Astrocyte (in vitro differentiated cells and primary cell): ENCODE data around the gene SLC26A6. TPM values are rescaled to one million over a fixed set of nuclear protein-coding genes. Genes with fewer than 3 reads are reported as not detected.

ENCODE experiments used
- DNase-seq: peaks from one replicate; pipeline ENCODE4 v3.0.0-alpha.2; 2010; ENCODE audit warnings: low read depth
- FAIRE-seq: peaks from 2 replicates; lab custom pipeline; 2011; peaks lifted over from hg19 to GRCh38; lab: Jason Lieb, UNC
- H2AFZ ChIP-seq: 2 replicates; pipeline ENCODE4 v1.6.0; 2012; ENCODE audit warnings: low read depth, low read length, inconsistent platforms
- H3K27ac ChIP-seq: 2 replicates; pipeline ENCODE4 v1.5.1; 2011; ENCODE audit warnings: low read depth, low read length, inconsistent platforms
- H3K27me3 ChIP-seq: 2 replicates; pipeline ENCODE4 v1.6.0; 2011; ENCODE audit warnings: low read length, inconsistent platforms; ENCODE audit not compliant: insufficient read depth
- H3K36me3 ChIP-seq: 2 replicates; pipeline ENCODE4 v1.5.1; 2011; ENCODE audit warnings: low read length, inconsistent platforms; ENCODE audit not compliant: insufficient read depth
- H3K4me1 ChIP-seq: 2 replicates; pipeline ENCODE4 v1.5.1; 2011; ENCODE audit warnings: low read length, inconsistent platforms; ENCODE audit not compliant: insufficient read depth
- H3K4me2 ChIP-seq: 2 replicates; pipeline ENCODE4 v1.6.0; 2012; ENCODE audit warnings: low read length, inconsistent platforms
- H3K4me3 ChIP-seq: 2 replicates; pipeline ENCODE4 v1.5.1; 2011; ENCODE audit warnings: low read depth, mild to moderate bottlenecking, low read length, inconsistent platforms; ENCODE audit not compliant: insufficient read depth
- H3K79me2 ChIP-seq: 2 replicates; pipeline ENCODE4 v1.6.0; 2012; ENCODE audit warnings: mild to moderate bottlenecking, low read length, inconsistent platforms; ENCODE audit not compliant: insufficient read depth
- H3K9ac ChIP-seq: 2 replicates; pipeline ENCODE4 v1.6.0; 2012; ENCODE audit warnings: mild to moderate bottlenecking, low read length, inconsistent platforms
- H3K9me3 ChIP-seq: 2 replicates; pipeline ENCODE4 v1.5.1; 2012; ENCODE audit warnings: low read depth, mild to moderate bottlenecking, low read length, inconsistent platforms; ENCODE audit not compliant: insufficient read depth
- H4K20me1 ChIP-seq: 2 replicates; pipeline ENCODE4 v1.6.0; 2012; ENCODE audit warnings: low read length, inconsistent platforms; ENCODE audit not compliant: insufficient read depth
- H3K27ac Mint-ChIP-seq: one replicate; pipeline ENCODE4 v1.8.0; 2021; ENCODE audit warnings: mild to moderate bottlenecking, mixed read lengths; ENCODE audit not compliant: unreplicated experiment
- H3K27me3 Mint-ChIP-seq: one replicate; pipeline ENCODE4 v1.8.0; 2021; ENCODE audit warnings: low read depth, mixed read lengths; ENCODE audit not compliant: unreplicated experiment
- H3K36me3 Mint-ChIP-seq: one replicate; pipeline ENCODE4 v1.8.0; 2021; ENCODE audit warnings: low read depth, mixed read lengths; ENCODE audit not compliant: unreplicated experiment
- H3K4me1 Mint-ChIP-seq: one replicate; pipeline ENCODE4 v1.8.0; 2021; ENCODE audit warnings: low read depth, mixed read lengths; ENCODE audit not compliant: unreplicated experiment
- H3K4me3 Mint-ChIP-seq: one replicate; pipeline ENCODE4 v1.8.0; 2021; ENCODE audit warnings: mild to moderate bottlenecking, moderate library complexity, mixed read lengths; ENCODE audit not compliant: unreplicated experiment
- H3K9me3 Mint-ChIP-seq: one replicate; pipeline ENCODE4 v1.8.0; 2021; ENCODE audit warnings: mild to moderate bottlenecking, mixed read lengths; ENCODE audit not compliant: unreplicated experiment
- CTCF ChIP-seq: IDR thresholded peaks from 2 replicates; pipeline ENCODE4 v1.5.1; 2011; ENCODE audit warnings: low read depth, mild to moderate bottlenecking, inconsistent platforms, low read length, moderate library complexity; ENCODE audit not compliant: insufficient read depth
- EZH2 ChIP-seq: IDR thresholded peaks from 2 replicates; pipeline ENCODE4 v1.6.1; 2012; ENCODE audit warnings: mild to moderate bottlenecking, low read length, inconsistent platforms; ENCODE audit not compliant: insufficient read depth
- microRNA-seq: library from miRNA; unstranded; fragments of <30 nt; microRNA quantifications from one replicate; pipeline ENCODE4 v1.2.0, GENCODE V29; 2020
- total RNA-seq: library from RNA; stranded (reverse); gene quantifications from 2 replicates; pipeline ENCODE4 v1.2.1, GENCODE V29; 2021

Gene SLC26A6
- total RNA-seq, 1 donor from 2014 or later: 32.0 TPM

GRCh38 chr3:48584836-48585235 is 50.4 kb downstream of the SLC26A6 start:
- no peaks in the 10 kb centered on the region for H3K27me3 ChIP-seq
- peaks cover 9% of the 10 kb centered on the region for H3K79me2 ChIP-seq
- H3K36me3 Mint-ChIP-seq: peaks cover 45% of the 10 kb centered on the region
- peaks cover 21% of the 10 kb centered on the region for H3K36me3 ChIP-seq
- H3K9me3 ChIP-seq: no peaks in the 10 kb centered on the region
- H3K4me3 ChIP-seq: no peak overlapping the region
- FAIRE-seq (no peak), DNase-seq (no peak)
- no peak overlapping the region for H3K4me2 ChIP-seq
- no peaks in the 10 kb centered on the region for H3K4me1 ChIP-seq
- H3K27ac Mint-ChIP-seq: no peak overlapping the region
- no peaks in the 10 kb centered on the region for H3K4me1 Mint-ChIP-seq
- H3K4me3 Mint-ChIP-seq: no peak overlapping the region
- H3K9ac ChIP-seq: no peak overlapping the region
- no peaks in the 10 kb centered on the region for H3K9me3 Mint-ChIP-seq
- H3K27ac ChIP-seq: no peak overlapping the region
- peaks cover 59% of the 10 kb centered on the region for H4K20me1 ChIP-seq
- H3K27me3 Mint-ChIP-seq: peaks cover 14% of the 10 kb centered on the region
- H2AFZ ChIP-seq: no peak overlapping the region
- TF ChIP-seq CTCF: no peak
- no peak for TF ChIP-seq EZH2

- H3K36me3 Mint-ChIP-seq: peaks cover 42% of the 10 kb centered on the region
- no peaks in the 10 kb centered on the region for H3K27me3 ChIP-seq
- no peak overlapping the region for H3K4me2 ChIP-seq
- H3K4me1 Mint-ChIP-seq: no peaks in the 10 kb centered on the region
- no peak overlapping the region for H3K27ac ChIP-seq
- H3K9me3 Mint-ChIP-seq: no peaks in the 10 kb centered on the region
- H4K20me1 ChIP-seq: peaks cover 38% of the 10 kb centered on the region
- H3K4me3 ChIP-seq: no peak overlapping the region
- TF ChIP-seq EZH2: no peak
- H2AFZ ChIP-seq: no peak overlapping the region
- DNase-seq: no peak
- H3K36me3 ChIP-seq: peaks cover 30% of the 10 kb centered on the region
- no peak overlapping the region for H3K9ac ChIP-seq
- no peaks in the 10 kb centered on the region for H3K9me3 ChIP-seq
- H3K27ac Mint-ChIP-seq: no peak overlapping the region
- no peak for FAIRE-seq
- peaks cover 2% of the 10 kb centered on the region for H3K27me3 Mint-ChIP-seq
- no peak overlapping the region for H3K4me3 Mint-ChIP-seq
- no peaks in the 10 kb centered on the region for H3K4me1 ChIP-seq
- H3K79me2 ChIP-seq: no peaks in the 10 kb centered on the region
Measured at GRCh38 chr3:48581621-48582481, 53.4 kb downstream of the SLC26A6 start.

- Mint-ChIP-seq H3K4me3 (no peak overlapping the region), H3K27me3 (no peaks in the 10 kb centered on the region), H3K36me3 (peaks cover 27% of the 10 kb centered on the region), H3K27ac (no peak overlapping the region), H3K4me1 (no peaks in the 10 kb centered on the region), H3K9me3 (no peaks in the 10 kb centered on the region)
- Histone ChIP-seq H4K20me1 (peaks cover 19% of the 10 kb centered on the region), H3K27me3 (no peaks in the 10 kb centered on the region), H3K36me3 (peaks cover 39% of the 10 kb centered on the region), H3K4me2 (no peak overlapping the region), H3K9me3 (no peaks in the 10 kb centered on the region), H3K27ac (no peak overlapping the region), H3K9ac (no peak overlapping the region), H3K4me3 (no peak overlapping the region), H3K4me1 (no peaks in the 10 kb centered on the region), H3K79me2 (no peaks in the 10 kb centered on the region), H2AFZ (no peak overlapping the region)
- DNase-seq (no peak), FAIRE-seq (no peak)
- TF ChIP-seq CTCF: no peak
- TF ChIP-seq EZH2: no peak
Measured at GRCh38 chr3:48576647-48577046, 58.6 kb downstream of the SLC26A6 start.

Small RNA genes lying within 50 kb of the gene (microRNA-seq; reads per million reads assigned to microRNA genes)
- gene MIR4793 (not detected), gene MIR711 (not detected)

Other genes starting within 250 kb of the SLC26A6 start
- gene PLXNB1, start 205.4 kb downstream of the SLC26A6 start, total RNA-seq: 42.0 and 59.2 TPM in 2 replicates
- 16.4 and 16.5 TPM in 2 replicates for gene CCDC51, start 195.3 kb downstream of the SLC26A6 start, total RNA-seq
- 252 and 272 TPM in 2 replicates for gene TMA7, start 195.2 kb downstream of the SLC26A6 start, total RNA-seq
- 6.2 and 6.6 TPM in 2 replicates for gene ATRIP, start 188.7 kb downstream of the SLC26A6 start, total RNA-seq
- 333 and 346 TPM in 2 replicates for gene SHISA5, start 131.3 kb downstream of the SLC26A6 start, total RNA-seq
- 27.5 and 27.8 TPM in 2 replicates for gene PFKFB4, start 78.7 kb downstream of the SLC26A6 start, total RNA-seq
- gene UCN2, start 71.7 kb downstream of the SLC26A6 start, total RNA-seq: 2.8 and 3.3 TPM in 2 replicates
- gene COL7A1, start 40.1 kb downstream of the SLC26A6 start, total RNA-seq: 25.8 and 28.7 TPM in 2 replicates
- 190 and 199 TPM in 2 replicates for gene UQCRC1, start 25.8 kb downstream of the SLC26A6 start, total RNA-seq
- gene TMEM89, start 13.7 kb downstream of the SLC26A6 start, total RNA-seq: 0.36 and 0.48 TPM in 2 replicates
- gene CELSR3, start 27.4 kb upstream of the SLC26A6 start, total RNA-seq: 8.6 and 10.2 TPM in 2 replicates
- gene NCKIPSD, start 50.5 kb upstream of the SLC26A6 start, total RNA-seq: 18.3 and 21.6 TPM in 2 replicates
- gene IP6K2, start 81.8 kb upstream of the SLC26A6 start, total RNA-seq: 92.9 and 104 TPM in 2 replicates
- 52.5 and 55.5 TPM in 2 replicates for gene PRKAR2A, start 212.4 kb upstream of the SLC26A6 start, total RNA-seq